Activated CD4-positive, alpha-beta T cell treated with anti-CD3 and anti-CD28 coated beads for 1 hour (primary cell): ENCODE data around the gene WDR13.
"Not testable (repeated sequence)": the region's sequence is repeated elsewhere in the genome, so short reads cannot be mapped to it uniquely, and the experiment has no call there.

Experiments
- DNase-seq: peaks from one replicate; pipeline ENCODE4 v3.0.0-alpha.2; 2020

The WDR13 gene

GRCh38 chrX:48595929-48596328, 1.4 kb upstream of the WDR13 start:
- DNase-seq: no peak

- no peak for DNase-seq
Measured at GRCh38 chrX:48598614-48599013, 1.3 kb downstream of the WDR13 start.

- no peak for DNase-seq
Measured at GRCh38 chrX:48599341-48599740, 2.0 kb downstream of the WDR13 start.

GRCh38 chrX:48600226-48600625, 2.9 kb downstream of the WDR13 start:
- DNase-seq: no peak

GRCh38 chrX:48601741-48602394, 4.6 kb downstream of the WDR13 start:
- DNase-seq: no peak

GRCh38 chrX:48604701-48605100, 7.4 kb downstream of the WDR13 start:
- no peak for DNase-seq

- DNase-seq: no peak
Measured at GRCh38 chrX:48606091-48606490, 8.8 kb downstream of the WDR13 start.

- no peak for DNase-seq
Measured at GRCh38 chrX:48611703-48612102, 14.4 kb downstream of the WDR13 start.

GRCh38 chrX:48613502-48614160, 16.3 kb downstream of the WDR13 start:
- no peak for DNase-seq

GRCh38 chrX:48616576-48616975, 19.3 kb downstream of the WDR13 start:
- DNase-seq: no peak

- no peak for DNase-seq
Measured at GRCh38 chrX:48617542-48618340, 20.4 kb downstream of the WDR13 start.

- DNase-seq: no peak
Measured at GRCh38 chrX:48626401-48627298, 29.4 kb downstream of the WDR13 start.

GRCh38 chrX:48631376-48632090, 34.2 kb downstream of the WDR13 start:
- peak; percentile 35 for DNase-seq

- DNase-seq: no peak
Measured at GRCh38 chrX:48632207-48632606, 34.9 kb downstream of the WDR13 start.

GRCh38 chrX:48636301-48636700, 39.0 kb downstream of the WDR13 start:
- no peak for DNase-seq

- DNase-seq: no peak
Measured at GRCh38 chrX:48636776-48637175, 39.5 kb downstream of the WDR13 start.

GRCh38 chrX:48645669-48646068, 48.4 kb downstream of the WDR13 start:
- DNase-seq: no peak

GRCh38 chrX:48648336-48648751, 51.1 kb downstream of the WDR13 start:
- DNase-seq: peak; percentile 11

- no peak for DNase-seq
Measured at GRCh38 chrX:48649102-48649501, 51.8 kb downstream of the WDR13 start.

GRCh38 chrX:48652055-48652579, 54.8 kb downstream of the WDR13 start:
- DNase-seq: not testable (repeated sequence)

GRCh38 chrX:48654746-48655145, 57.5 kb downstream of the WDR13 start:
- DNase-seq: not testable (repeated sequence)
